GM12892 (cell line): Measurements from ENCODE around the gene MTMR6.

ENCODE experiments used
- POLR2A ChIP-seq: IDR thresholded peaks from 2 replicates; pipeline ENCODE4 v1.6.1; 2011; ENCODE audit warnings: low read depth, low read length, control low read depth
- POLR2AphosphoS5 ChIP-seq: IDR thresholded peaks from 2 replicates; pipeline ENCODE4 v1.6.1; 2011; ENCODE audit warnings: low read depth, low read length, control low read depth

DNA sequence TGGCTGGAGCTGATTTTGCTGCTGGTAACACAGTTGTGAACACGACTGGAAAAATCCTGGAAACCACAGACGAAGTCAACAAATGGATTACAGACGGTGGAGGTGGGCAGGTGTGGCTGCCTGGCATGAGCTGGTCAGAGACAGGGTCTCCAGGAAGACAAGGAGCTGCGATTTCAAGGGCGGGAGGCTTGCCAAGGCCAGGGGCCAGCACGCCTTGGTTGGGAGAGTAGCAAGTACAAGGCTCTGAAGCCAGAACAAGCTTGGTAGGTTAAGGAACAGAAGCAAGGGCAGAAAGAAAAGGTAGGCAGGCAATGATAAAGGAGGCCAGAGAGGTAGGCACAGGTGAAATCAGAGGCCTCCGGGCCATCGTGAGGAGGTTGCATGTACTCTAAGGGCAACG is 64.5 kb downstream of the MTMR6 start:
- TF ChIP-seq POLR2AphosphoS5 (no peak), POLR2A (no peak)
